Suprapubic skin (tissue), 4 donors: ENCODE measurements around the gene CCDC136. TPM values are rescaled to one million over a fixed set of nuclear protein-coding genes. Genes with fewer than 3 reads are reported as not detected.
A peak's percentile ranks its signal among the peaks of the same experiment; 100 is the strongest.

Experiments used
- DNase-seq, 2 donors: peaks; one replicate each; pipeline ENCODE4 v3.0.0-alpha.2; 2019; ENCODE audit warnings: low spot score in 2 of 2
- H3K27ac ChIP-seq: fragments of 200-600 bp; sonication (generic); one replicate; pipeline ENCODE4 v1.5.1; 2019
- H3K27me3 ChIP-seq: fragments of 200-600 bp; sonication (generic); one replicate; pipeline ENCODE4 v1.5.1; 2019
- H3K36me3 ChIP-seq: fragments of 200-600 bp; sonication (generic); one replicate; pipeline ENCODE4 v1.5.1; 2019
- H3K4me1 ChIP-seq: fragments of 200-600 bp; sonication (generic); one replicate; pipeline ENCODE4 v1.5.1; 2019
- H3K4me3 ChIP-seq: fragments of 200-600 bp; sonication (generic); one replicate; pipeline ENCODE4 v1.5.1; 2019; ENCODE audit warnings: mild to moderate bottlenecking
- H3K9me3 ChIP-seq: fragments of 200-600 bp; sonication (generic); one replicate; pipeline ENCODE4 v1.5.1; 2019
- EP300 ChIP-seq: sonication (generic); formaldehyde crosslinking; IDR thresholded peaks from one replicate; pipeline ENCODE4 v1.6.1; 2017; ENCODE audit warnings: antibody characterized with exemption
- POLR2A ChIP-seq, 2 donors: fragments of 450-650 bp; IDR thresholded peaks; one replicate each; pipeline ENCODE4 v1.6.1; 2017; ENCODE audit warnings: antibody characterized with exemption in 2 of 2, mild to moderate bottlenecking in 2 of 2, moderate library complexity in 2 of 2
- POLR2AphosphoS5 ChIP-seq, 3 donors: sonication (generic); formaldehyde crosslinking; IDR thresholded peaks; one replicate each; pipeline ENCODE4 v1.6.1; 2017; ENCODE audit warnings: antibody characterized with exemption in 3 of 3
- WGBS: methylation state at CpG from one replicate; pipeline ENCODE4 v1.1.5; 2018; 5-methylcytosine and 5-hydroxymethylcytosine counted together
- total RNA-seq, 4 donors: library from RNA; depleted of rRNA; stranded (reverse); fragments of >200 nt; gene quantifications; one replicate each; pipeline ENCODE4 v1.1.0, GENCODE V29; 2016
- TF ChIP-seq, protein P1 (sequence below), 2 donors: fragments of 200-600 bp in 1 of 2; fragments of 450-650 bp in 1 of 2; sonication (generic) in 1 of 2; IDR thresholded peaks; one replicate each; pipeline ENCODE4 v1.5.1; 2016 to 2019; ENCODE audit warnings: antibody characterized with exemption in 2 of 2, mild to moderate bottlenecking in 1 of 2, moderate library complexity in 1 of 2

The CCDC136 gene
- total RNA-seq, 4 donors from 2014 or later = 0.95 to 4.8 (median 2.1) TPM

DNA sequence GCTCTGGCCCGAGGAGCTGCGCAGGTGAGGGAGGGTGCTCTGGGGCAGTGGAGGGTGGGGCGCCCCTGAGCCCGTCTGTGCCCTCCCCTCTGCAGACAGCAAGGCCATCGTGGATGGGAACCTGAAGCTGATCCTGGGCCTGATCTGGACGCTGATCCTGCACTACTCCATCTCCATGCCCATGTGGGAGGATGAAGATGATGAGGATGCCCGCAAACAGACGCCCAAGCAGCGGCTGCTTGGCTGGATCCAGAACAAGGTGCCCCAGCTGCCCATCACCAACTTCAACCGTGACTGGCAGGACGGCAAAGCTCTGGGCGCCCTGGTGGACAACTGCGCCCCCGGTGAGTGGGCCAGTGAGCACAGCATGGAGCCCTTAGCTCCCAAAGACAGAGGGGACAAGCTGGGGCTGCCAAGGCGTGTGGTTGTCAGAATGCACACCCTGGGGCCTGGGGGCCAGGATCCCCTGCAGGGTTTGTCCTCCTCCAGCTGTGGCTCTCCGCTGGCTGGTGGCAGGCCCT lies 43.5 kb downstream of the CCDC136 start:
- peak in 1 of 2 donors; percentile 63 for DNase-seq
- Histone ChIP-seq H3K27me3 (peaks cover 12% of the 10 kb centered on the region), H3K4me3 (no peak overlapping the region), H3K27ac (no peak overlapping the region), H3K9me3 (no peaks in the 10 kb centered on the region), H3K4me1 (peaks cover 46% of the 10 kb centered on the region), H3K36me3 (peaks cover 8% of the 10 kb centered on the region)
- WGBS = 93% methylated on average over 8 of the region's 16 CpGs
- no peak for TF ChIP-seq POLR2AphosphoS5 (IDR thresholded peaks at IDR 0.05)
- TF ChIP-seq, protein P1, sequence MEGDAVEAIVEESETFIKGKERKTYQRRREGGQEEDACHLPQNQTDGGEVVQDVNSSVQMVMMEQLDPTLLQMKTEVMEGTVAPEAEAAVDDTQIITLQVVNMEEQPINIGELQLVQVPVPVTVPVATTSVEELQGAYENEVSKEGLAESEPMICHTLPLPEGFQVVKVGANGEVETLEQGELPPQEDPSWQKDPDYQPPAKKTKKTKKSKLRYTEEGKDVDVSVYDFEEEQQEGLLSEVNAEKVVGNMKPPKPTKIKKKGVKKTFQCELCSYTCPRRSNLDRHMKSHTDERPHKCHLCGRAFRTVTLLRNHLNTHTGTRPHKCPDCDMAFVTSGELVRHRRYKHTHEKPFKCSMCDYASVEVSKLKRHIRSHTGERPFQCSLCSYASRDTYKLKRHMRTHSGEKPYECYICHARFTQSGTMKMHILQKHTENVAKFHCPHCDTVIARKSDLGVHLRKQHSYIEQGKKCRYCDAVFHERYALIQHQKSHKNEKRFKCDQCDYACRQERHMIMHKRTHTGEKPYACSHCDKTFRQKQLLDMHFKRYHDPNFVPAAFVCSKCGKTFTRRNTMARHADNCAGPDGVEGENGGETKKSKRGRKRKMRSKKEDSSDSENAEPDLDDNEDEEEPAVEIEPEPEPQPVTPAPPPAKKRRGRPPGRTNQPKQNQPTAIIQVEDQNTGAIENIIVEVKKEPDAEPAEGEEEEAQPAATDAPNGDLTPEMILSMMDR (IDR thresholded peaks at IDR 0.05) = no peak
- no peak for TF ChIP-seq EP300
- no peak for TF ChIP-seq POLR2A (IDR thresholded peaks at IDR 0.05)

DNA sequence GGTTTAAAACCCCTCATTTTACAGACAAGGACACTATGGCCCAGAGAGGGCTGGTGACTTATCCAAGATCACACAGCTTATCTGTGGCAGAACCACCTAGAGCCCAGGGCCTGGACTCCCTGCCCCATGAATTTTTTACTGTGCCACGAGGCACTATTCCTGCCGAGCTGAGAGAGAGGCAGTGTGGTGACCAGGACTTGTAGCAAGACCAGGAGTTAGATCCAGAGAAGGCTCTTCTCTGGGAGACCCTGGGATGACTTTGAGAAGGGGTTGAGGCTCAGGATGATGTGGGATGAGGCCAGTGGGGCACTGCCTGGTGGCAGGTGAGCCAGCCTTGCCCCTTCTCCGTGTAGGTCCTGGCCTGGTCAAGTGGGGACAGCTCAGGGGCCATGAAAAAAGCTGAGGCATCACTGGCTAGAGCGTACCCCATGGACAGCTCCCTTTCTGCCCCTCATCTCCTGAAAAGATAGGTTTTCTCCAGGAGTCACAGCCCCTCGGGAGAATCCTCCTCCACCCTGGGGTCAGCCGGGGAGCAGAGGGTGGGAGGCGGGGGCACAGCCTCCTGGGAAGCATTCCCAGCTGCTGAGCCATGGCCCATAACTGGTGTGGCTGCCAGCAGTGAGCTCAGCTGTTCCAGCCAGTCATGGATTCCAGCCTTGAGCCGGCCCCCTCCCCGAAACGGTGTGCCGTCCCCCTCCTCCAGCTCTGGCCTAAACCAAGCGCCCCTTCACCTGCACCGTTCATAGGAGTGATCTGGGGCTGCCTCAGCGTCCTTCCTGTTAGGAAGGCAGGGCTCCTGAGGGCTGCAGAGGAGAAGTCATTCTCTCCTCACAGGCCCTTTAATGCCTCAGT lies 44.2 kb downstream of the CCDC136 start:
- no peak overlapping the region for H3K4me3 ChIP-seq
- H3K36me3 ChIP-seq = peaks cover 8% of the 10 kb centered on the region
- DNase-seq = peak in 1 of 2 donors; percentile 61
- H3K4me1 ChIP-seq = peaks cover 39% of the 10 kb centered on the region
- WGBS = 74% methylated on average over 7 of the region's 14 CpGs
- peaks cover 5% of the 10 kb centered on the region for H3K27me3 ChIP-seq
- H3K9me3 ChIP-seq = no peaks in the 10 kb centered on the region
- no peak overlapping the region for H3K27ac ChIP-seq
- TF ChIP-seq, protein P1 (IDR thresholded peaks at IDR 0.05) = no peak
- no peak for TF ChIP-seq EP300
- TF ChIP-seq POLR2A (IDR thresholded peaks at IDR 0.05) = no peak
- TF ChIP-seq POLR2AphosphoS5 (IDR thresholded peaks at IDR 0.05) = no peak

DNA sequence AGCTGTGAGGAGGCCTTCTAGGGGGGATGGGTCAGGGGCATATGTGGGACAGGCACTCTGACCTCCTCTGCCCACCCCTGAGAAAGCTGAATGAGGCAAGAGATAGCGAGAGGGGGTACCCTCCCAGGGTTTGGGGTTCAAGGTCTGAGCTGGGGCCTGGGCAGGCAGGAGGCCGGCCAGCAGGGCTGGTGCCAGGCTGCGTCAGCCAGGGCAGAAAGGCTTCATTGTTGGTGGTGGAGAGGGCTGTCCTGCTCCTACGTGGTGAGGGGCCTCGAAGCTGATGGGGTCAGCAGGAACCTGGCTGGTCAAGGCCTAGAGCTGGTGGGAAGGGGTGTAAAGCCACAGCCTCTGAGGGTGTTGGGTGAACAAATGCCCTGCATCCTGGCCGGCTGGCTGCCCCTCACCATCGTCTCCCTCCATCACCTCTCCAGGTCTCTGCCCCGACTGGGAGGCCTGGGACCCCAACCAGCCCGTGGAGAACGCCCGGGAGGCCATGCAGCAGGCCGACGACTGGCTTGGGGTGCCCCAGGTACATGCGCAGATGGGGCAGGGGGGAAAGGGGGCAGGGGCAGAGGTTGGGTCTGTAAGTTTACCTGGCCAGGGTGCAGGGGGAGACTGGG lies 45.1 kb downstream of the CCDC136 start:
- peak in 1 of 2 donors; percentile 62 for DNase-seq
- 91% methylated on average over 5 of the region's 14 CpGs for WGBS
- H3K4me3 ChIP-seq = no peak overlapping the region
- no peak overlapping the region for H3K27ac ChIP-seq
- peaks cover 30% of the 10 kb centered on the region for H3K4me1 ChIP-seq
- H3K9me3 ChIP-seq = no peaks in the 10 kb centered on the region
- peaks cover 8% of the 10 kb centered on the region for H3K36me3 ChIP-seq
- TF ChIP-seq POLR2A (IDR thresholded peaks at IDR 0.05) (no peak), POLR2AphosphoS5 (IDR thresholded peaks at IDR 0.05) (no peak), EP300 (no peak)
- TF ChIP-seq, protein P1 (IDR thresholded peaks at IDR 0.05) = no peak
- no peaks in the 10 kb centered on the region for H3K27me3 ChIP-seq

DNA sequence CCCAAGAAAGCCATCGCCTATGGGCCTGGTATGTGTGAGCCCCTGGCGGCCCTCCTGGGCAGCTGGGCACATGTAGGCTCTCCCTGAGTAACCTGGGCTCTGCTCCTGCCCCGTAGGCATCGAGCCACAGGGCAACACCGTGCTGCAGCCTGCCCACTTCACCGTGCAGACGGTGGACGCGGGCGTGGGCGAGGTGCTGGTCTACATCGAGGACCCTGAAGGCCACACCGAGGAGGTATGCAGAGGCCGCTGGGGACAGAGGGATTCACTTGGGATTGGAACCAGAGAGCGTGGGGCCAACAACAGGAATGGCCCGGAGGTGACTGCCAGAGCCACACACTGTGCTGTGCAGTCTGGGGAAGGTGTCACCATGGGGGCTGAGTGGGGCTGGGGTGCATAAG lies 45.8 kb downstream of the CCDC136 start:
- WGBS = 95% methylated on average over 4 of the region's 16 CpGs
- TF ChIP-seq, protein P1 (IDR thresholded peaks at IDR 0.05) = no peak
- TF ChIP-seq POLR2AphosphoS5 (IDR thresholded peaks at IDR 0.05) (no peak), POLR2A (IDR thresholded peaks at IDR 0.05) (no peak), EP300 (no peak)
- H3K4me1 ChIP-seq = peaks cover 23% of the 10 kb centered on the region
- H3K9me3 ChIP-seq = no peaks in the 10 kb centered on the region
- H3K36me3 ChIP-seq = peaks cover 8% of the 10 kb centered on the region
- peak in 1 of 2 donors; percentile 50 for DNase-seq
- no peak overlapping the region for H3K27ac ChIP-seq
- no peak overlapping the region for H3K4me3 ChIP-seq
- H3K27me3 ChIP-seq = no peaks in the 10 kb centered on the region
